ENCODE measurements around the gene PIK3C2A.

PIK3C2A gene

DNA sequence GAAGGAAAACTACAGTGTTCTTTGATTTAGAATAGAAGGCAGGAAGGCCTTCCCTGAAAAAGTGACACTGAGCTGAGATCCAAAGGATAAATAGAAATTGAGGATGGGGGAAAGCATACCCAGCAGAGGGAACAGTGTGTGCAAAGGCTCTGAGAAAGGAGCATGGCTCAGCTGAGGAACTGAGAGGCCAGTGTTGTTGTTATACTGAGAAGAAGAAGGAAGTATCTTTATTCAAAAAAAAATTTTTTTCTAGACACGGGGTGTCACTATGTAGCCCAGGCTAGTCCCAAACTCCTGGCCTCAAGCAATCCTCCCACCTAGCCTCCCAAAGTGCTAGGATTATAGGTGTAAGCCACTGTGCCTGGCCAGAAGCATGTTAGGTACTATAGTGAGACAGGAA lies 3.5 kb upstream of the PIK3C2A start:
- DNase-seq: no peak

DNA sequence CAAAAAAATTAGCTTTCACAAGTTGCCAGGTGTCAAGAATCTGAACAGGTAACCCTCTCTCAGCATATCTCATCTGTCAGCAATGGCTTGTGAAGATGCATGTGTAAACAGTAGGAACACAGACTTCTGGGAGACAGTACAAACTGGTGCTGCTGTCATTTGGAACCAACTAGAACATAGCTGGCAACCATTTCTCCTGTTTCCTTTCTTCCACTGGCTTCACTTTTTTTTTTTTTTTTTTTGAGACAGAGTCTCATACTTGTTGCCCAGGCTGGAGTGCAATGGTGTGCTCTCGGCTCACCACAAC lies 2.1 kb upstream of the PIK3C2A start:
- DNase-seq: no peak

GRCh38 chr11:17208257-17208999 lies 642 bp upstream of the PIK3C2A start:
- DNase-seq: no peak

- DNase-seq: no peak
These were observed 1.3 kb downstream of the PIK3C2A start for GRCh38 chr11:17206463-17206862.

DNA sequence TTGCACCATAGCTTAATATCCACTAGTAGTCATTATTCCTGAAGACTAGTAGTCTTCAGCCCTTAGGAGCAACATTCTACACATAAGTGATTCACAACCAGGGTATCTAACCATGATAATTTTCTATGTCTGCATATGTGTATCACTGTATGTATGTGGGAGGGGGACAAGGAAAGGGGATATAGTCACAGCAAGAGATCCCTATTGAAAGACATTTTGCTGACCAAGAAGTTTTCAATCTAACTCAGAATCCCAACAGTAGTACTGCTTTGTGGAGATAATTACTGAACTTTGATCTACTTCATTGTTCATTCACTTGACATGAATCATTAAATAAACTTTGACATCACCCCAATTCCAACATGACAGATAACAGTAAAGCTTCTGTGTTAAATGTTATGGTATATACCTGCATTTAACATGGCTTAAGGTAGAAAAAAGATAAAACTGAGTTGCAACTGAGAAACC lies 10.3 kb downstream of the PIK3C2A start:
- no peak for DNase-seq

GRCh38 chr11:17188675-17189074 lies 19.1 kb downstream of the PIK3C2A start:
- DNase-seq: no peak

- no peak for DNase-seq
These were observed 20.7 kb downstream of the PIK3C2A start for GRCh38 chr11:17186932-17187692.

DNA sequence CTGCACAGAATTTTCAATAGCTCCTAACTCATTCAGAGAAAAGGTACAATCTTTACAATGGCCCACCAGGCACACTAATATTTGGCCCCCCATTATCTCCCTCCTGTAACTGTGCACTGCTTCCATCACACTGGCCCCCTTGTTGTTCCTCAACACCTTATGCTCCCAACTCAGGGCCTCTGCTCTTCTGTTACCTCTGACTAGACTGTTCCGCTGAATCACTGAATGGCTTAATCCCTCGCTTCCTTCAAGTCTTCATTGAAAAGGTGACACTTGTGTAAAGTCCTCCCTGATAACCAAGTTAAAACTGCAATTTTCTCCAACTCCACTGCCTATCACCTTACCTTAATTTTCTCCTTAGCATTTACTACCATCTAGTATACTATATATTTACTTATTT lies 21.8 kb downstream of the PIK3C2A start:
- DNase-seq: no peak

DNA sequence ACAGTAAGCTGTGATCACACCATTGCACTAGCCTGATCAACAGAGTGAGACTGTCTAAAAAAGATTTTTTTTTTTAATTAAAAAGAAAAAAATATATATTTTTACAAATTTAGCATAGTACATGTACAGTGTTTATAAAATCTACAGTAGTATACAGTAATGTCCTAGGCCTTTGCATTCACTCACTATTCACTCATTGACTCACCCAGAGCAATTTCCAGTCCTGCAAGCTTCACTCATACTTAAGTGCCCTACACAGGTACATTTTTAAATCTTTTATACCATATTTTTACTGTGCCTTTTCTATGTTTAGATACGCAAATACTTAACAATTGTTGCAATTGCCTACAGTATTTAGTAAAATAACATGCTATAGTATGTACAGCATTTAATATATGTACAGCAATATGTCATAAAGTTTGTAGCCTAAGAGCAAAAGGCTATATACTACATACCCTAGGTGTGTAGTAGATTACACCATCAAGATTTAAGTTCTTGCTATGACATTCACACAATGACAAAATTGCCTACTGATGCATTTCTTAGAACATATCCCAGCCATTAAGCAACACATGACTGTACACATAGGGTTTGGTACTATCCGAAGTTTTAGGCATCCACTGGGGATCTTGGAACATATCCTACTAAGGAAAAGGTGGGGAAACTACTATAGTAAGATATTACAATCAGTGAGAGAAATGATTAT lies 22.8 kb downstream of the PIK3C2A start:
- no peak for DNase-seq

DNA sequence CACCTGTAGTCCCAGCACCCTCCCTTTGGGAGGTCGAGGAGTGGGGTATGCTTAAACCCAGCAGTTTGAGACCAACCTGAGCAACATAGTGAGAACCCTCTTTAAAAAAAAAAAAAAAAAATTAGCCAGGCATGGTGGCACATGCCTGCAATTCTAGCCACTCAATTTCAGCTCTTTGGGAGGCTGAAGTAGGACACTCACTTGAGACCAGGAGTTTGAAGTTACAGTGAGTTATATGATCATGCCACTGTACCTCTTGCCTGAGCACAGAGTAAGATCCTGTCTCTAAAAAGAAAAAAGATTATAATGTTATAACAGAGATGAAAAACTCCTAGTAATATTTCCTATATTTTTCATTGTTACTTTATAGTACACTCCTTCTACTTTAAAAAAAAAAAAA lies 23.9 kb downstream of the PIK3C2A start:
- DNase-seq: no peak

GRCh38 chr11:17179970-17180369 lies 27.8 kb downstream of the PIK3C2A start:
- DNase-seq: no peak

GRCh38 chr11:17173332-17173731 lies 34.5 kb downstream of the PIK3C2A start:
- DNase-seq: no peak

- DNase-seq: no peak
These were observed 35.9 kb downstream of the PIK3C2A start for GRCh38 chr11:17171916-17172315.

DNA sequence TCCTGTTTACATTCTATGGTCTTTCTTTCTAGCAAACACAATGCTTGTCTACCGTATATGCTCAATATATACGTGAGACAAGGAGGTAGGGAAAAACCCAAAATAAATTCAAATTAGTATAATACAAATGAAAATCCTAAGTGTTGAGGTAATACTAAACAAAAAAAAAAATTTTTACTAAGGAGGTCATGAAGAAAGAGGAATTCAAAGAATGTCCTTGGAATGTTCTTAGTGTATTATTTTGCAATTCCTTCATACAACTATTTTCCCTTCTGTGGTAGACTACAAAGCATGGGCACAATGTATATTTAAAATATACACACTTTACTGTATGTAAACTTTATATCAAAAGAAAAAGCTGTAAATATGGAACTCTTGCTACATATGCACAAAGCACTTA lies 36.4 kb downstream of the PIK3C2A start:
- no peak for DNase-seq

- no peak for DNase-seq
These were observed 37.9 kb downstream of the PIK3C2A start for GRCh38 chr11:17169876-17170275.

- DNase-seq: no peak
These were observed 42.4 kb downstream of the PIK3C2A start for GRCh38 chr11:17165247-17165890.

- no peak for DNase-seq
These were observed 43.2 kb downstream of the PIK3C2A start for GRCh38 chr11:17164361-17165246.

GRCh38 chr11:17163736-17164135 lies 44.0 kb downstream of the PIK3C2A start:
- DNase-seq: no peak

GRCh38 chr11:17163291-17163690 lies 44.5 kb downstream of the PIK3C2A start:
- DNase-seq: no peak

GRCh38 chr11:17162376-17162775 lies 45.4 kb downstream of the PIK3C2A start:
- DNase-seq: no peak

DNA sequence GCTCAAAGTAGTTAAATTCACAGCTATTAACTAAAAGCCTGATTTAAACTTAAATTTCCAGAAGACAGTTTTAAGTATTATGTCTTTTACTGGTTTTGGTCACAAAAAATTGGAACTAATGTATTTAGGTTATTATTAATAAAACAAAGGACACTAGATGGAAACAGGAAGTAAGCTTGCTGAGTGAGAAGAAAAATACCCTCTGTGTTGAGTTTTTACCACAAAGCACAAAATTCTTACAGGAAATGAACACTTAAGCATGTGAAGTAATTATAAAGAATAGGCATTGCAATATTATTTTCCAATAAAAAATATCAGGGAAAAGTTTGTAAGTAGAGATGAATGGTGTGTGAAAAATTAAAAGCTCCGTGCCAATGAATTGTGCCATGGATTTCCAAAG lies 46.3 kb downstream of the PIK3C2A start:
- no peak for DNase-seq

- no peak for DNase-seq
These were observed 48.3 kb downstream of the PIK3C2A start for GRCh38 chr11:17159441-17159840.
